Heart left ventricle (tissue), 13 donors: Measurements from ENCODE around the gene NPBWR2.

ENCODE experiments used
- POLR2A ChIP-seq, 2 donors: fragments of 450-650 bp; IDR thresholded peaks; one replicate each; pipeline ENCODE4 v1.6.1; 2017; ENCODE audit warnings: antibody characterized with exemption in 2 of 2, mild to moderate bottlenecking in 2 of 2, moderate library complexity in 2 of 2
- TF ChIP-seq, protein P1 (sequence below), 12 donors: fragments of 200-600 bp; sonication (generic) in 4 of 12; IDR thresholded peaks; one replicate each; pipeline versions ENCODE4 v1.5.0 to v1.8.0; 2018 to 2022; ENCODE audit warnings: antibody characterized with exemption in 12 of 12, mild to moderate bottlenecking in 5 of 12
- donor health status: ischemic (EF 13 %, LVEDD 7.1; RV severe dilation, severe dysfunction).
- donor health status: DM: no; HTN: yes; CAD: no.
- donor health status: DM: no; HTN: no; CAD: no.
- donor health status: ischemic (EF 25% LVEDD 6.9; RV normal size, moderate dysfunction).
- donor health status: ischemic (EF 25% LVEDD 5.7; RV mildly dilated, moderate dysfunction).
- donor health status: ischemic (EF 35%, LVEDD 5.7; RV mildly dilated, moderate dysfunction).
- donor health status: nonischemic (EF 11% LVEDD 7.7; RV severe dilation, severe dysfunction).
- donor health status: DM: yes; HTN: yes; CAD: no.
- donor health status: PGD.
- donor health status: ischemic (EF 29% LVEDD 5.4; RV normal size, mild dysfunction).
- donor health status: nonischemic (EF 23%, LVEDD 6.1; RV moderate dilation, normal function).

DNA sequence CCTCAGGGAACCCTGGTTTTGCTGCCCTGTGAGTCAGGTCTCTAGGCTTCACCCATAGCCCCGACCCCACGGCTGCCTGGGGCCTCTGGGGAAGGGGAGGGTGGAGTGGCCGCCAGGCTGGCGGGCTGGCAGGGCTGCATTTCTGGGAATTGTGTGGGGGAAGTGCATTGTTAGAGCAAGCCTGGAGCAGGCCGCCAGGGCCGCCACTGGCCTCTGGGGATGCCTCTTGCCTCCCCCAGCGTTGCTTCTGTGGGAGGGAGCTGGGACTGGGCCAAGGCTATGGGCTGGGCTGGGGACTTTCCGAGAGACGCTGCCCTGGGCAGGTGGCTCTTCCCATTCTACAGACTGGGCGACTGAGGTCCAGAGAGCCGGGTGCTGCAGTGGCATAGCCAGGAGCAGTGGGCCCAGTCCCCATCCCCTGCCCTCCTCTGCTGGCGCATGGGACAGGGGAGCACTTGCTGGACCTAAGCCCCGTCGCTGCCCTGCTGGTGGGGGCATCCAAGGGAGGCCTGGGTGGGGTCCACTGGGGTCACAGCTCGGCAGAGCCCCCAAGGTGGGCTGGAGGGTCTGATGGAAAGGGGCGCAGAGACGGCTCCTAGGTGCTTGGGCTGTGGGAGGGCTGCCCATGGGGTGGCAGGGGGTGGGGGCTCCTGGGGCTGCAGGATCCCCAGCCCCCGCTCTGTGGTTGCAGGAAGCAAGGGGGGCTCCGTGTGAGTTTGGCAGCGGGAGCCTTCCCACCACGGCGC is 51.3 kb downstream of the NPBWR2 start:
- TF ChIP-seq, protein P1, sequence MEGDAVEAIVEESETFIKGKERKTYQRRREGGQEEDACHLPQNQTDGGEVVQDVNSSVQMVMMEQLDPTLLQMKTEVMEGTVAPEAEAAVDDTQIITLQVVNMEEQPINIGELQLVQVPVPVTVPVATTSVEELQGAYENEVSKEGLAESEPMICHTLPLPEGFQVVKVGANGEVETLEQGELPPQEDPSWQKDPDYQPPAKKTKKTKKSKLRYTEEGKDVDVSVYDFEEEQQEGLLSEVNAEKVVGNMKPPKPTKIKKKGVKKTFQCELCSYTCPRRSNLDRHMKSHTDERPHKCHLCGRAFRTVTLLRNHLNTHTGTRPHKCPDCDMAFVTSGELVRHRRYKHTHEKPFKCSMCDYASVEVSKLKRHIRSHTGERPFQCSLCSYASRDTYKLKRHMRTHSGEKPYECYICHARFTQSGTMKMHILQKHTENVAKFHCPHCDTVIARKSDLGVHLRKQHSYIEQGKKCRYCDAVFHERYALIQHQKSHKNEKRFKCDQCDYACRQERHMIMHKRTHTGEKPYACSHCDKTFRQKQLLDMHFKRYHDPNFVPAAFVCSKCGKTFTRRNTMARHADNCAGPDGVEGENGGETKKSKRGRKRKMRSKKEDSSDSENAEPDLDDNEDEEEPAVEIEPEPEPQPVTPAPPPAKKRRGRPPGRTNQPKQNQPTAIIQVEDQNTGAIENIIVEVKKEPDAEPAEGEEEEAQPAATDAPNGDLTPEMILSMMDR (IDR thresholded peaks at IDR 0.05): no peak
- TF ChIP-seq POLR2A (IDR thresholded peaks at IDR 0.05): peak in 1 of 2 donors; percentile 20
